GM18907 (cell line): ENCODE data around the gene ISM2.
A peak's percentile ranks its signal among the peaks of the same experiment; 100 is the strongest.

ENCODE experiments used
- ATAC-seq: cut with Tn5 transposase; IDR thresholded peaks from one replicate; pipeline ENCODE4 v1.9.1; 2021; ENCODE audit warnings: mild to moderate bottlenecking, moderate library complexity; ENCODE audit not compliant: unreplicated experiment

ISM2 gene

GRCh38 chr14:77470224-77470870 is 28.3 kb downstream of the ISM2 start:
- no peak for ATAC-seq

DNA sequence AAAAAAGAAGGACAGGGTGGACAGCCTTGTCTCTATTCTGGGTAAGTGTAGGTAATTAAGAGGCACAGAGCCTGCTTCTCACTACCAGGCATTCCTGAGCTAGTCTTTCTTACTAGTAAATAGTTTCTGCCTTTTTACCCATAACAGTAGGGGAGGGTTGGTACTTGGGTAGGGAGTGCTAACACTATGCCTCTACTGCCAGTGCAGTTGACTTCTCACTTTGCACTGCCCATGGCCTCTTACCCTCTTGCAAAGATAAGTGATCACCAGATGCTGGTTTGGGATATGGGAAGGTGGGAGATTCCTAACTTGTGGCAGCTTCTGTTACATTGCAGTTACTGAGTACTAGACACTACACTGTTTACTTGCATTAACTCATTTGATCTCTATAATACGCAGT is 29.1 kb downstream of the ISM2 start:
- ATAC-seq: no peak

GRCh38 chr14:77469067-77469505 is 29.5 kb downstream of the ISM2 start:
- ATAC-seq: no peak

DNA sequence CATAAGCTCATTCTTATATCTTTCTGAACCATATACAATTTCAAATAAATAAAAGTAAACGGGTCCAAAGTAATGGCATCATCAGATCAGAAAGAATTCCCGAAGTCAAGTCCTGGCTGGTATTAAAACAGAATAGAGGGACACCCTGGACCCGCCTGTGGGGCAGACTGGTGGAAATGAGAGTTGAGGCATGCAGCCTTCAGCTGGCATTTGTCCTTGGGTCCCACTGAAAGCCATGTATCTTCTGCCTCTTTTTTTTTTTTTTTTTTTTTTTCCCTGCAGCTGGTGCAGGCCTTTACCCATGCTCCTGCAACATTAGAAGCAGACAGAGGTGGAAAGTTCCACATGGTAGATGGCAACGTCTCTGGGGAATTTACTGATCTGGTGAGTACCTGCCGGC is 30.8 kb downstream of the ISM2 start:
- no peak for ATAC-seq

DNA sequence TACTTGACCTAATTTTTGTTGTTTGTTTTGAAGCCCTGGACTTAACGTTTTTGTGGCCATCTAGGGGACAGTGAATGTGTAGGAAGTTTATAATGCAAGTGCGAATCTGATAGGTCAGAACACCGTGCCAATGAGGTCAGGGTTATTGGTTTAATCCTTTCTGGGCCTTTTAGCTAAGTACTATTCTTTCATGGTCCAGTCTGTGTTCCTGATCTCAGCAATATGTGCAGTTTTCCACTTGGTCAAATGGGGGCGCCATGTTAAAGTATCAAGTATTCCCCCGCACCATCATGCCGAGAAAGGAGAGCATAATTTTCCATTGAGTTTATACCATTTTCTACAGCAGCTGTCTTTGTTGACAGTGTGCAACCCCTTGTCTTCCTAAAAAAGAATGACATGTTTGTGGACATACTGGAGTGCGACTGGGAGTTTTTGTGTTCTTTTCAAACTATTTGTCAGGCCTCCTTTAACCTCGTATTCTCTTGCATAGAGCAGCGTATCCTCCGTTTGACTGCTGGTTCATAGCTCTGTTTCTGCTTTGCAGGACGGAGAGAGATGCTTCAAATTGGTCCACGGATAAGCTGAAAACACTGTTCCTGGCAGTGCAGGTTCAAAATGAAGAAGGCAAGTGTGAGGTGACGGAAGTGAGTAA is 39.4 kb downstream of the ISM2 start:
- ATAC-seq: no peak

DNA sequence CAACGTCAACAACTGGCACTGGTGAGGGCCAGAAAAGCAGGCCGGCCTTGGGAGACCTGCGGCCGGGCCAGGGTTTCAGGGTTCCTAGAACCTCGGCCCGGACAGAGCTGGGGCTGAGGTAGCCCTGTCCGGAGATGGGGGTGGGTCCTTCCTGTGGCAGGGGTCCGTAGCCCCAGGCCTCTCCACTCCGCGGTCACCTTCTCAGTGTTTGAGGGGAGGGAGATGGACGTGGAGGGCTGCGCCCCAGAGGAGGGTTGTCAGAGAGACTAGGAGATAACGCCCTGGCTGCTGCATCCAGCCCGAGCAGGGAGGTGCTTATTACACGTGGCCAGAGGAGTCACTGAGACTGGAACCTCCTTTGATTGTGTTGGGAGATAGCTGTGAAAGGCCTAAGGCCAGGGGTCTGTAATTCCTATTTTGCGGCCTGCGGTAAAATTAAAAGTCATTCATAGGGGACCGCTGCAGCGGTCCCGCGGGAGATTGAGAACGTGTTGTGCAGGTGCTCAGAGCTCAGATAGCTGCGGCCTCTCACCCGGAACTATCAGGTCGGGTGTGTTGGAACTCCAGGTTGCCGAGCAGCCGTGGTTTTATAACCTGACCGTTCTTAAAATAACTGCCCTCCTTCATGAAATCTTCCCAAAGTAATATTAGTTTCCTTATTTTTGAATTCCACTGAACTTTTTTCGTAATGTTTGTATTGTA is 40.2 kb downstream of the ISM2 start:
- ATAC-seq: peak; percentile 25

DNA sequence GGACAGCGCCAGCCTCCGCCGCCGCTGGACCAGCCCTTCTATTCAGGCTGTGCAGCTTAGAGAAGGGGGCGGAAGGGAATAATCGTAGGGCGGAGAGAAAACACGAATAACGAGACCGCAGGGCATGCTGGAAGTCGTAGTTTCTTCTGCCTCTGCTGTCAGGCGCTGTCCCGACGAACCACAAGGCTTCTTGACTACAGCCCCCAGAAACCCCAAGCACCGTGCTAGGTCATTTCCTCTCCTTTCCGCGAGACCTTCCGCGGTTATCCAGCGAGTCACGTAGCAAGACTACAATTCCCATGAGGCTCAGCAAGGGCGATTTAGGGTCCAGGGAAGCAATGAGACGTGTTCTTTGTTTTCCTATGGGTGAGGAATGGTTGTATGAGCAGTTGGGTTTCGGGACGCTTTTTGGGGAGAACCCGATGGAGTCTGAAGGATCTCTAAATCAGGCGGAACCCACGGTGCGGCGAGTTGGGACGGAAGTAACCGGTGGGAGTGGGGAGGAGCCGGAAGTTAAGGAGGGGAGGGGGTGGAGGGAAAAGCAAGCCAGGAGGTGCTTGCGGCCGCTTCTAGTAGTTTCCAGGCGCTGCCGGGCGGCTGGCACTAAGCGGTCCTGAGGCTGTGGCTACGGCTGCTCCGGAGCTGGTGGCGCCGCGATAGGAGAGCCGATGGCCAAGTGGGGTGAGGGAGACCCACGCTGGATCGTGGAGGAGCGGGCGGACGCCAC is 40.9 kb downstream of the ISM2 start, which contains the start of the genes AHSA1 and VIPAS39:
AHSA1 (plus strand) TSS at position 572 of the 727 bp plus-strand sequence; CDS start at position 669, 97 bp downstream.
VIPAS39 (minus strand) TSS at position 80 of the 727 bp plus-strand sequence. CDS start 3,499 bp downstream, outside the sequence.
- ATAC-seq: peak; percentile 93

- peak; percentile 27 for ATAC-seq
These were observed 41.5 kb downstream of the ISM2 start for GRCh38 chr14:77457115-77457521.

GRCh38 chr14:77455966-77456640 is 42.5 kb downstream of the ISM2 start:
- ATAC-seq: no peak

GRCh38 chr14:77442196-77442595 is 56.4 kb downstream of the ISM2 start:
- ATAC-seq: no peak

GRCh38 chr14:77439861-77440260 is 58.8 kb downstream of the ISM2 start:
- ATAC-seq: no peak

GRCh38 chr14:77438596-77438995 is 60.0 kb downstream of the ISM2 start:
- no peak for ATAC-seq

DNA sequence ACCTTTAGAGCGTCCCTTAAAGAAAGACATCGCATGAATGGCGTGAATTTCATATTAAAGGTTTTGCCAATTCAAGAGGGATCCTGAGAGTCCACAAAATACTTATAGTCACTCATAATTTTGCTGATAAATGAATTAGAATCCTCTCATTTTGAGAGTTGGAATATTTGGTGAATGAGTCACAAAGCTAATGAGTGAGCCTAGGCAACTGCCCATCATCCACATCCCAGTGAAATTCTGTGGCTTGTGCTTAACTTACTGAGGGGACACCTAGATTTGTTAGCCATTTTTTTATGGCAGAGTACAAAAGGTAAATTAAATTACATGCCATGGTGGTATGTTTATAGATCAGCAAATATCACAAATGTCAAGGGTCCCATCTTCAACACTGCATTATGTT is 62.6 kb downstream of the ISM2 start:
- no peak for ATAC-seq

DNA sequence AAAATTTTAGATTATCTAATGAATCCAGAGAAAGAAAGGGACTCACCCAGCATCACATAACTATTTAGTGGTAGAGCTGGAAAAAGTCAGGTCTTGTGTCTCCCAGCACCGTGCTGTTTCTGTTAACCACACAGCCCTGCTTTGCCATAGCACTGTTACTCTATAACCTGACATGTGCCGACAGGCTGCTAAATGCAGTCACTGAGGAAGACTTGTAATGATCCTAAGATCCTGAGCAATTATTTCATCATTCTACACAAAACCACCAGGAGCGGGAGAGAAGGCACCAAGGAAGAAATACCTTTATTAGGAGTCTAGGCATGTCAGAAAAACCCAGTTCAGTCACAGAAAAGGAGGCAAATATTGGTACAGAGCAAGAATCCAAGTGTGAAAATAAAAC is 72.2 kb downstream of the ISM2 start:
- no peak for ATAC-seq

DNA sequence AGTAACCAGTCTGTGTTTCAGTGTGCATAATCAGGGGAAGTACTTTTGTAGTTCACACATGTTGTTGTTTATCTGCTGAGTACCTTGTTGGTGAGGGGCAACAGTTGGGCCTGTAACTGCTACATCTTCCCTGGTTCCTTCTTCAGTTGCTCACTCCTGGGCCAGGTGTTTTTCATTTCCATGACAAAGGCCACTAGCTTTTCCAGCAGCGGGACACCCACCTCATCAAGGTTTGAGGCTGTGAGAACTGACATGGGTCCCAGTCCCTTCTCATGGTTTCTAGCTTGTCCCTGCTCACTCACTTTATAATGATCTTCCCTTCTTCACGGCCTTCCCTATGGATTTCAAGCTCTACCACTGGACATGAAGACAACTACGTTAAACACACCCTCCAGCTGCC is 73.8 kb downstream of the ISM2 start:
- ATAC-seq: no peak
